ENCODE measurements around the gene CACNG4. TPM values are rescaled to one million over a fixed set of nuclear protein-coding genes. Genes with fewer than 3 reads are reported as not detected.

CACNG4 gene
- total RNA-seq, 1 donor from 2014 or later: 27.5 TPM

DNA sequence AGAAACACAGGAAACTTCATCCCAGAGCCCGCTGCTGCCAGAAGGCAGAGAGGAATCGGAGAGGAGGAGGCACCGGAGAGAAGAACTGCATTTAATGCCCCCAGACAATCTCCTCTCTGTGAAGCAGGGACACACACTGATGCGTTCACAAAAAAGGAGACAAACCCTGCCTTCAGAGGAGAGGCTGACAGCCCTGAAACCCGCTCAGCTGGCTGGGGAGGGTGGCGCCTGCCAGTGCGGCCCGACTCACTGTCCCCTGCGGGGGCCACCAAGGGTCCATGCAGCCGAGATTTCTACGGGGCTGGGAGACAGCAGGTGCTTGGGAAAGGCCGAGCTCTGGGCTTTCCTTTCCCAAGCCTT, 57.9 kb downstream of the CACNG4 start:
- H3K4me3 Mint-ChIP-seq: no peak overlapping the region
- no peaks in the 10 kb centered on the region for H3K27me3 Mint-ChIP-seq
- H3K36me3 Mint-ChIP-seq: no peaks in the 10 kb centered on the region
- no peaks in the 10 kb centered on the region for H3K9me3 Mint-ChIP-seq
- TF ChIP-seq, protein P1, sequence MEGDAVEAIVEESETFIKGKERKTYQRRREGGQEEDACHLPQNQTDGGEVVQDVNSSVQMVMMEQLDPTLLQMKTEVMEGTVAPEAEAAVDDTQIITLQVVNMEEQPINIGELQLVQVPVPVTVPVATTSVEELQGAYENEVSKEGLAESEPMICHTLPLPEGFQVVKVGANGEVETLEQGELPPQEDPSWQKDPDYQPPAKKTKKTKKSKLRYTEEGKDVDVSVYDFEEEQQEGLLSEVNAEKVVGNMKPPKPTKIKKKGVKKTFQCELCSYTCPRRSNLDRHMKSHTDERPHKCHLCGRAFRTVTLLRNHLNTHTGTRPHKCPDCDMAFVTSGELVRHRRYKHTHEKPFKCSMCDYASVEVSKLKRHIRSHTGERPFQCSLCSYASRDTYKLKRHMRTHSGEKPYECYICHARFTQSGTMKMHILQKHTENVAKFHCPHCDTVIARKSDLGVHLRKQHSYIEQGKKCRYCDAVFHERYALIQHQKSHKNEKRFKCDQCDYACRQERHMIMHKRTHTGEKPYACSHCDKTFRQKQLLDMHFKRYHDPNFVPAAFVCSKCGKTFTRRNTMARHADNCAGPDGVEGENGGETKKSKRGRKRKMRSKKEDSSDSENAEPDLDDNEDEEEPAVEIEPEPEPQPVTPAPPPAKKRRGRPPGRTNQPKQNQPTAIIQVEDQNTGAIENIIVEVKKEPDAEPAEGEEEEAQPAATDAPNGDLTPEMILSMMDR (conservative IDR thresholded peaks at IDR 0.05): no peak
- DNase-seq (ENCODE audit: extremely low spot score, unreplicated experiment): no peak
- peaks cover 17% of the 10 kb centered on the region for H3K4me1 Mint-ChIP-seq (ENCODE audit: unreplicated experiment)
- H3K27ac Mint-ChIP-seq: no peak overlapping the region

DNA sequence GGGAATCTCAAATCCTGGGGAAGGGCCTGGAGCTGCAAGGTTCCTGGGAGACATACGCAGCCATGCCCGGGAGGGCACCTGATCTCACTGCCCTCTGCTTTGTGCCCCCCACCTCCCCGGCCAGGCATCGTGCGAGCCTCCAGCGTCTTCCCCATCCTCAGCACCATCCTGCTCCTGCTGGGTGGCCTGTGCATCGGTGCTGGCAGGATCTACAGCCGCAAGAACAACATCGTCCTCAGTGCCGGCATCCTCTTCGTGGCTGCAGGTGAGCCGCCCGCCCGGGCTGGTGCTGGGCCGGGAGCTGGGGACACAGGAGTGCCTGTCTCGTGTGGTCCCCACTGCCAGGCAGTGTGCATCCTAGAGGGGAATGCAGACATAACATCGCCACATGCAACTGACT, 60.2 kb downstream of the CACNG4 start:
- no peaks in the 10 kb centered on the region for H3K4me1 Mint-ChIP-seq (ENCODE audit: unreplicated experiment)
- H3K9me3 Mint-ChIP-seq: no peaks in the 10 kb centered on the region
- H3K27ac Mint-ChIP-seq: no peak overlapping the region
- DNase-seq (ENCODE audit: extremely low spot score, unreplicated experiment): no peak
- H3K36me3 Mint-ChIP-seq: no peaks in the 10 kb centered on the region
- no peak overlapping the region for H3K4me3 Mint-ChIP-seq
- TF ChIP-seq, protein P1 (conservative IDR thresholded peaks at IDR 0.05): no peak
- no peaks in the 10 kb centered on the region for H3K27me3 Mint-ChIP-seq

DNA sequence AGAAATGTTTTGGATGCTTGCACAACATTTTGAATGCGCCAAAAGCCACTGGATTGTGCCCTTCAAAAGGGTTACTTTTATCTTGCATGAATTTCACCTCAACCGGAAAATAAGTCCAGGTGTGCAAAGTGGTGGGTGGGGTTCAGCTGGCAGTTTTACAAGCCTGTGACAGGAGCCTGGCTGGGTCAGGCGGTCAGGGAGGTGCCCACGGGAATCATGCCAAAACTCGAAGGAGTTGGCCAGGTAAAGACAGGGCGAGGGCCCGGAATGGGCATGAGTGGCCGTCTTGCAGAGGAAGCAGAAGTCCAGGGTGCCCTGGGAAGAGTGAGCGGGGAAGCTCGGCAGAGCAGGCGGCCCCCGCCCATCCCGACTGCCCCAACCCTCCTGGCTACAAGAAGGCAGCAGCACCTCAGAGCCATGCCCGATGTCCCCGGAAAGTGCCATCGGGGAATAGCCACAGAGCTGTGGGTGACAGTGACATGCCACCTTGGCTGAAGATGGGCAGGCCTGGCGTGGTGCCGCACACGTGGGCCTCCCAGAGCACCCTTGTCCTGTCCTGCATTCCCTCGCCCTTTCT, 60.8 kb downstream of the CACNG4 start:
- no peaks in the 10 kb centered on the region for H3K36me3 Mint-ChIP-seq
- no peaks in the 10 kb centered on the region for H3K27me3 Mint-ChIP-seq
- TF ChIP-seq, protein P1 (conservative IDR thresholded peaks at IDR 0.05): no peak
- no peak for DNase-seq (ENCODE audit: extremely low spot score, unreplicated experiment)
- H3K4me1 Mint-ChIP-seq (ENCODE audit: unreplicated experiment): no peaks in the 10 kb centered on the region
- H3K9me3 Mint-ChIP-seq: no peaks in the 10 kb centered on the region
- no peak overlapping the region for H3K27ac Mint-ChIP-seq
- no peak overlapping the region for H3K4me3 Mint-ChIP-seq

DNA sequence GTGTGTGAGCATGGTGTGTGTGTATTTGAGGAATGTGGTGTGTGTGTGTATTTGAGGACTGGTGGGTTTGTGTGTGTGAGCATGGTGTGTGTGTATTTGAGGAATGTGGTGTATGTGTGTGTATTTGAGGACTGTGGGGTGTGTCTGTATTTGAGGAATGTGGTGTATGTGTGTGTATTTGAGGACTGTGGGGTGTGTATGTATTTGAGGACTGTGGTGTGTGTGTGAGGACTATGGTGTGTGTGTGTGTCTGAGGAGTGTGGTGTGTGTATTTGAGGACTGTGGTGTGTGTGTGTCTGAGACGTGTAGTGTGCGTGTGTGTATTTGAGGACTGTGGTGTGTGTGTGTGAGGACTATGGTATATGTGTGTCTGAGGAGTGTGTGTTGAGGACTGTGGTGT, 61.8 kb downstream of the CACNG4 start:
- TF ChIP-seq, protein P1 (conservative IDR thresholded peaks at IDR 0.05): no peak
- Mint-ChIP-seq H3K4me3 (no peak overlapping the region), H3K27me3 (no peaks in the 10 kb centered on the region)

DNA sequence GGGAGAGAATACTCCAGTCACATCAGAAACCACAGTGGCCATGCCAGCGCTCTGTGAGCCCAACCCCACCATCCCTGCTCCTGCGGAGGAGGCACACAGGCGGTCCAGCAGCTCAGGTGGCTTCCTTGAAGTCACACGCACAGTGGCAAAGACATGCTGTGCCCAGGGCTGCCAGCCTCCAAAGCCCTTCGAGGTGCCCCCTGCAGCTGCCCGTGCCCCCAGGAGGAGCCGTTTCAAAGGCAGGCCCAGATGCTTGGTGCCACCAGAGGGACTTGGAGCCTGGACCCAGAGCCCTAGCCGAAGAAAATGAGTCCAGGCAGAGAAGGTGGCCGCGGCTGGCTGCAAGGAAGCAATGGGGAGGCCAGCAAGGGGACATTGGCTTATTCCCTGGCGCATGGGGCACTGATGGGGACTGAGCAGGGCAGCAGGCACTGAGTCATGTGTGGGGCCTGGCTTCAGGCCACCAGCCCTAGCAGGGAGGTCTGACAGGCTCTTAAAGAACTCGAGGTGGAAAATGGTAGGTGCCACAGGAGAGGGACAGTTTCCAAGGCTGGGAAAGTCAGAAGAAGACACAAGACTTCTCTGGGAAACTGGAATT, 62.6 kb downstream of the CACNG4 start:
- Mint-ChIP-seq H3K4me1 (ENCODE audit: unreplicated experiment) (no peaks in the 10 kb centered on the region), H3K27ac (no peak overlapping the region), H3K4me3 (no peak overlapping the region), H3K27me3 (no peaks in the 10 kb centered on the region), H3K9me3 (no peaks in the 10 kb centered on the region), H3K36me3 (no peaks in the 10 kb centered on the region)
- TF ChIP-seq, protein P1 (conservative IDR thresholded peaks at IDR 0.05): no peak
- DNase-seq (ENCODE audit: extremely low spot score, unreplicated experiment): no peak

More for the DNA sequence above, 61.8 kb downstream of the CACNG4 start:
- H3K36me3 Mint-ChIP-seq: no peaks in the 10 kb centered on the region
- H3K4me1 Mint-ChIP-seq (ENCODE audit: unreplicated experiment): no peaks in the 10 kb centered on the region
- no peak overlapping the region for H3K27ac Mint-ChIP-seq
- H3K9me3 Mint-ChIP-seq: no peaks in the 10 kb centered on the region
- DNase-seq (ENCODE audit: extremely low spot score, unreplicated experiment): no peak
